PC-3 (cell line): Measurements from ENCODE around the gene MRPS11. TPM values are rescaled to one million over a fixed set of nuclear protein-coding genes. Genes with fewer than 3 reads are reported as not detected.

Experiments used
- ATAC-seq: fragments of 200-7000 bp; cut with Tn5 transposase; 2 replicates; pipeline ENCODE4 v1.9.1; 2020; ENCODE audit warnings: mild to moderate bottlenecking, moderate library complexity
- BruUV-seq: library from RNA; stranded (reverse); fragments of 400-500 nt; replicated peaks from 2 replicates; lab custom pipeline; 2021; lab: Mats Ljungman, UMichigan
- CTCF ChIA-PET: fragments of 300-600 bp; sonication (Branson Sonifier 250); formaldehyde crosslinking; loops from one replicate; lab custom pipeline; 2022; ENCODE audit warnings: antibody characterized with exemption; lab: Charles Lee
- POLR2A ChIA-PET: fragments of 300-600 bp; sonication (Branson Sonifier 250); formaldehyde crosslinking; loops from one replicate; lab custom pipeline; 2022; ENCODE audit warnings: antibody characterized with exemption; ENCODE audit not compliant: unreplicated experiment; lab: Charles Lee
- DNase-seq: peaks from one replicate; pipeline ENCODE4 v3.0.0-alpha.2; 2015
- H2AFZ ChIP-seq: fragments of 300-600 bp; sonication (generic); 2 replicates; pipeline ENCODE4 v1.6.0; 2016; ENCODE audit warnings: antibody characterized with exemption, low read length
- H3F3A ChIP-seq: fragments of 300-600 bp; sonication (generic); one replicate; pipeline ENCODE4 v1.6.0; 2017; ENCODE audit warnings: antibody characterized with exemption, low read length, control low read depth, mild to moderate bottlenecking; ENCODE audit not compliant: unreplicated experiment
- H3K27ac ChIP-seq: fragments of 300-600 bp; sonication (generic); 2 replicates; pipeline ENCODE4 v1.5.1; 2016; ENCODE audit warnings: mild to moderate bottlenecking, low read length
- H3K27me3 ChIP-seq: fragments of 300-600 bp; sonication (generic); 2 replicates; pipeline ENCODE4 v1.6.1; 2016; ENCODE audit warnings: low read length, mixed read lengths
- H3K36me3 ChIP-seq: fragments of 300-600 bp; sonication (generic); 2 replicates; pipeline ENCODE4 v1.6.1; 2016; ENCODE audit warnings: low read depth, mixed run types, low read length, mixed read lengths
- H3K4me1 ChIP-seq: fragments of 300-600 bp; sonication (generic); 2 replicates; pipeline ENCODE4 v1.5.1; 2016; ENCODE audit warnings: low read length; ENCODE audit not compliant: insufficient read depth
- H3K4me2 ChIP-seq: fragments of 300-600 bp; sonication (generic); 2 replicates; pipeline ENCODE4 v1.6.0; 2016; ENCODE audit warnings: low read length
- H3K4me3 ChIP-seq: fragments of 300-600 bp; sonication (generic); 2 replicates; pipeline ENCODE4 v1.5.1; 2016; ENCODE audit warnings: mild to moderate bottlenecking, low read length, mixed read lengths
- H3K79me2 ChIP-seq: fragments of 300-600 bp; sonication (generic); 2 replicates; pipeline ENCODE4 v1.6.1; 2017; ENCODE audit warnings: low read length, mixed read lengths
- H3K9ac ChIP-seq: fragments of 300-600 bp; sonication (generic); 2 replicates; pipeline ENCODE4 v1.6.0; 2016; ENCODE audit warnings: mild to moderate bottlenecking, low read length
- H3K9me2 ChIP-seq: fragments of 300-600 bp; sonication (generic); replicated peaks from 2 replicates; pipeline ENCODE4 v1.6.1; 2016; ENCODE audit warnings: mixed run types, low read length, mixed read lengths
- H3K9me3 ChIP-seq: fragments of 300-600 bp; sonication (generic); 2 replicates; pipeline ENCODE4 v1.6.1; 2016; ENCODE audit warnings: low read length, mixed read lengths
- H4K20me1 ChIP-seq: fragments of 300-600 bp; sonication (generic); 2 replicates; pipeline ENCODE4 v1.6.1; 2016; ENCODE audit warnings: low read length, mixed read lengths
- EZH2 ChIP-seq: fragments of 300-600 bp; sonication (generic); IDR thresholded peaks from one replicate; pipeline ENCODE4 v1.6.1; 2017; ENCODE audit warnings: antibody characterized with exemption, mild to moderate bottlenecking, low read length; ENCODE audit not compliant: unreplicated experiment
- EZH2phosphoT487 ChIP-seq: fragments of 300-600 bp; sonication (generic); IDR thresholded peaks from 2 replicates; pipeline ENCODE4 v1.6.1; 2018; ENCODE audit warnings: mild to moderate bottlenecking, antibody characterized with exemption, low read length, borderline replicate concordance
- intact Hi-C: fragments of 100-400 bp; cut with micrococcal nuclease; formaldehyde crosslinking; loops from 2 replicates; pipeline ENCODE4 v1.9.0; 2023
- total RNA-seq: library from RNA; depleted of rRNA; stranded (reverse); fragments of >200 nt; gene quantifications from 2 replicates; pipeline ENCODE4 v1.2.3, GENCODE V29; 2014
- TF ChIP-seq, protein P1 (sequence below): fragments of 300-600 bp; sonication (generic); conservative IDR thresholded peaks from 2 replicates; pipeline ENCODE4 v1.5.1; 2017; ENCODE audit warnings: antibody characterized with exemption, low read depth, mild to moderate bottlenecking, low read length

The MRPS11 gene
- total RNA-seq, 1 experiment from 2014 or later = 92.7 TPM

DNA sequence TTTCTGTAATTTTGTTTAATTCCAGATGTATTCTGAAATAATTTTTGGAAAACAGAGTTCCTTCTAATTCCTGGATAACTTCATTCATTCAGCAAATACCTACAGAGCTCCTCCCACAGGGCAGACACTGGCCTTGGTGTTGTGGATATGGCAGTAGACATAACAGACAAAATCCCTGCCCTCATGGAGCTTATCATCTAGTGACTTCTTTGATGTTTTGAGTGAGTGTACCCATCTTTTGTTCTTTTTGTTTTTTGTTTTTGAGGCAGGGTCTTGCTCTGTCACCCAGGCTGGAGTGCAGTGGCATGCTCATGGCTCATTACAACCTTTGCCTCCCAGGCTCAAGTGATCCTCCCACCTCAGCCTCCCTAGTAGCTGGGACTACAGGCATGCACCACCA lies 57.9 kb downstream of the MRPS11 start:
- BruUV-seq = no TSS peak
- no peak overlapping the region for H3K9ac ChIP-seq
- ATAC-seq (no peak), DNase-seq (no peak)
- no peaks in the 10 kb centered on the region for H4K20me1 ChIP-seq
- ChIA-PET CTCF (no interaction called here), POLR2A (no interaction called here)
- H3K9me3 ChIP-seq = no peaks in the 10 kb centered on the region
- no peaks in the 10 kb centered on the region for H3K36me3 ChIP-seq
- no peak overlapping the region for H3K4me3 ChIP-seq
- no peaks in the 10 kb centered on the region for H3K79me2 ChIP-seq
- H3K27me3 ChIP-seq = no peaks in the 10 kb centered on the region
- no peaks in the 10 kb centered on the region for H3K4me1 ChIP-seq
- intact Hi-C loops = no loop called here
- H3K4me2 ChIP-seq = no peak overlapping the region
- no peaks in the 10 kb centered on the region for H3K9me2 ChIP-seq
- H3F3A ChIP-seq = no peaks in the 10 kb centered on the region
- H3K27ac ChIP-seq = no peak overlapping the region
- TF ChIP-seq, protein P1, sequence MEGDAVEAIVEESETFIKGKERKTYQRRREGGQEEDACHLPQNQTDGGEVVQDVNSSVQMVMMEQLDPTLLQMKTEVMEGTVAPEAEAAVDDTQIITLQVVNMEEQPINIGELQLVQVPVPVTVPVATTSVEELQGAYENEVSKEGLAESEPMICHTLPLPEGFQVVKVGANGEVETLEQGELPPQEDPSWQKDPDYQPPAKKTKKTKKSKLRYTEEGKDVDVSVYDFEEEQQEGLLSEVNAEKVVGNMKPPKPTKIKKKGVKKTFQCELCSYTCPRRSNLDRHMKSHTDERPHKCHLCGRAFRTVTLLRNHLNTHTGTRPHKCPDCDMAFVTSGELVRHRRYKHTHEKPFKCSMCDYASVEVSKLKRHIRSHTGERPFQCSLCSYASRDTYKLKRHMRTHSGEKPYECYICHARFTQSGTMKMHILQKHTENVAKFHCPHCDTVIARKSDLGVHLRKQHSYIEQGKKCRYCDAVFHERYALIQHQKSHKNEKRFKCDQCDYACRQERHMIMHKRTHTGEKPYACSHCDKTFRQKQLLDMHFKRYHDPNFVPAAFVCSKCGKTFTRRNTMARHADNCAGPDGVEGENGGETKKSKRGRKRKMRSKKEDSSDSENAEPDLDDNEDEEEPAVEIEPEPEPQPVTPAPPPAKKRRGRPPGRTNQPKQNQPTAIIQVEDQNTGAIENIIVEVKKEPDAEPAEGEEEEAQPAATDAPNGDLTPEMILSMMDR = no peak
- TF ChIP-seq EZH2phosphoT487 (no peak), EZH2 (no peak)
- no peak overlapping the region for H2AFZ ChIP-seq

DNA sequence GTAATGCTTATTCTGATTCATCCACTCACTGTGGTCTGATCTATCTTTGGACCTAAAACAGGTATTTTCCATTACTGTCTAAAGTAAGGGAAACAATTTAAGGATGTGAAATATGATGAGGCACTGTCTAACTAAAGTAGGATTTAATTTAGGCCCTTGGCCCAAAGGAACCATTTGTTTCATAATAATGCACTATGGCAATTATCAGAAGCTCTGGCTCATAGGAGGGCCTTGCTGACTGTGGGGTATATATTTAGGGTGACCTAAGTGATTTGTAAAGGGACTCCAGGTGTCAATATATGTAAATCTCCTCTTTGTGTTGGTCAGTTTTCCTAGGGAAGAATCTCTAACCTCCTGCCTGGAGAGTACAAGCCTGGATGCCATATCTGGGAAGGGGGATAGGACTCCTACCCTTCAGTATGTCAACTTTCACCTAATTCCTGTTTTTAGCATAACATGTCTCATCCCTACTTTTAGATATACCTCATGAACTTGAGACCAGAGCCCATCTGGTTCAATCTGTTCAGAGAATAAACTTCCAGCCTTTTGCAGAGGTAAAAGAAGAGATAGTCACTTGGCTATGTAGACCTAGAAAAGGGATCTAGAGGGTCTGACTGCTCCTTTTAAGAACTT lies 58.9 kb downstream of the MRPS11 start:
- CTCF ChIA-PET = no interaction called here
- no TSS peak for BruUV-seq

More for the DNA sequence above, 58.9 kb downstream of the MRPS11 start:
- TF ChIP-seq EZH2 = no peak
- no peak for TF ChIP-seq EZH2phosphoT487
- TF ChIP-seq, protein P1 = no peak
- POLR2A ChIA-PET = no interaction called here
- H3K4me2 ChIP-seq = no peak overlapping the region
- no peaks in the 10 kb centered on the region for H3K4me1 ChIP-seq
- H3K9me2 ChIP-seq = no peaks in the 10 kb centered on the region
- no peaks in the 10 kb centered on the region for H4K20me1 ChIP-seq
- intact Hi-C loops = no loop called here
- H3K36me3 ChIP-seq = no peaks in the 10 kb centered on the region
- H2AFZ ChIP-seq = no peak overlapping the region
- H3K27ac ChIP-seq = no peak overlapping the region
- no peaks in the 10 kb centered on the region for H3K79me2 ChIP-seq
- H3K9ac ChIP-seq = no peak overlapping the region
- H3K4me3 ChIP-seq = no peak overlapping the region
- H3K9me3 ChIP-seq = no peaks in the 10 kb centered on the region
- DNase-seq (no peak), ATAC-seq (no peak)
- H3F3A ChIP-seq = no peaks in the 10 kb centered on the region
- no peaks in the 10 kb centered on the region for H3K27me3 ChIP-seq
